ENCODE measurements around the gene ZDBF2.
A peak's percentile ranks its signal among the peaks of the same experiment; 100 is the strongest.
"Not testable (repeated sequence)": the region's sequence is repeated elsewhere in the genome, so short reads cannot be mapped to it uniquely, and the experiment has no call there.

Gene ZDBF2

GRCh38 chr2:206259376-206260187 is 14.9 kb upstream of the ZDBF2 start:
- DNase-seq: no peak

- DNase-seq: no peak
Observed at GRCh38 chr2:206260188-206261012, 14.1 kb upstream of the ZDBF2 start.

GRCh38 chr2:206263959-206264603 is 10.4 kb upstream of the ZDBF2 start:
- no peak for DNase-seq

DNA sequence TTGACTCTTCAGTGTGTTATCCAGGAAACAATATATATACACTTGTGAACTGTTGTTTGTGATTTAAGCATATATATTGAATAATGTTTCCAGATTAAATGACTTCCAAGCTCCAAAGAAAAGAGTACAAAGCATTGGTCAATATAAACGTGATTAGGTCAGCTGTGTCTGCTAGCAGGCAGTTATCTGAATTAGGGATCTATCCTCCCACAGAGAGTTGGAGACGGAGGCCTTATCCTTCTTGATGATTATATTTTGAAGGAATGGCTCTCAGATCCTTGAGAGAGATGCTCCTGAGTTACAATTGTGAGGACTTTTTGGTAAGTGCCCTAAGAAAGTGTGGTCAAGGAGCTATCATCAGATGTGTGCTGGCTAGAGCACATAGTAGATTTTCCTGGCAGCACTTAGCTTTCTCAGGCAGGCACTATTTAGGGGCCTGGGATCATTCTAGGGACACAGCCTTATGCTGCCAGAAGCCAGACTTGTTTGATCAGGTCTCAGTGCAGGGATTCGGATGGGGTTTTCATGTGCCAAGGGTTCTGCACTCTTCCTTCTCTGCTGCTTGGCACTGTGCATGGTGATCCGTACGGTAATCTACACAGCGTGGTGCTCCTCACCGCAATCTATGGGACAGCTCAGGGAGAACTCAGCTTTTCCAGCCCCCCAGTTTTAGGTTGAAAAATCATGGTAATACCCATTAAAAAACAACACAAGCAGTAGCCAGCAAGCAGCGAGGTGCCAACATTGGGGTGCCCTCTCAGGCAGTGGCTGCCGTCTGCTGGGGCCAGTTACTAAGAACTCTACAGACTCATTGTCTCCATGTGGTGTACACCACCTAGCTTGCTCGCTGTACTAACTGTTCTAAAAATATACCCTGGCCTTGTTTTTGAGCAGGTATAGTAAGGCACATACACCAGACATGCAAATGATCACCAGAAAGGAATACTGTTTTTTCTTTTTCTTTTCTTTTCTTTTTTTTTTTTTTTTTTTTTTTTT is 8.0 kb upstream of the ZDBF2 start:
- DNase-seq: no peak

GRCh38 chr2:206267567-206267966 is 6.9 kb upstream of the ZDBF2 start:
- DNase-seq: no peak

DNA sequence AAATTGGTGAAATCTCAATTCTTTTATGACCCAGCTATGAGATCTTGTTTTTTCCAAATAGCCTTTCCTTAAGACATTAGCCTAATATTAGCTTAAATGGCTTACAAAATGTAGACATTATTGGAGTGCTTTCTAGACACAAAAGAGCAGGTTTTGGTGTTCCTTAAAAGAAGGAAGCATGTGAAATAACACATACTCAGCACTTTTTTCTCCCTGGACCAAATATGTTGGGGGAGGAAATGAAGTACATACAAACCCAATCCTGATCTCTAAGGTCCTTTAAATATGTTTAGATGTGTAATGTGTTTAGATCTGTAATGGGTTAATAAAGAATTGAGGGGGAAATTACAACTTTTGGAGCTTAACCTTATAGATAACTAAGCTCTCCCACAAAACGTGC is 3.4 kb upstream of the ZDBF2 start:
- DNase-seq: no peak

DNA sequence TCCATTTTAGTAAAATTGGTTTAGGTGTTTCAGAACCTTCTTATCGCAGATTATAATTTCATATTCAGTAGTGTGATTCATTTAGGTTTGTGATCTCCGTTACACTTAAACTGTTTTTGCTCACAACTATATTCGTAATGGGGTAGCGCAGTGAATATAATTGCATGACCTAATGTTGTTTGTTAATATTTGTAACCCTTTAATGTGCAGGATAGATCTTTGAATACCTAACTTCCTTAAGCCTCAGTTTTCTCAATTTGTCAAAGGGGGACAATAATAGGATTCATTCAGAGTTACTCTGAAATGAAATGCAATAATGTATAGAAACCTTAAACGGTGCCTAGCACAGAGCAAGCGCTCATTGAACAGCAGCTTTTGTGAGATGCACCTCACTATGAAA is 558 bp upstream of the ZDBF2 start:
- DNase-seq: no peak

- DNase-seq: peak in 4 of 56 donors; percentile 13 to 39 (median 16)
Observed at GRCh38 chr2:206275312-206276055, 1.0 kb downstream of the ZDBF2 start.

DNA sequence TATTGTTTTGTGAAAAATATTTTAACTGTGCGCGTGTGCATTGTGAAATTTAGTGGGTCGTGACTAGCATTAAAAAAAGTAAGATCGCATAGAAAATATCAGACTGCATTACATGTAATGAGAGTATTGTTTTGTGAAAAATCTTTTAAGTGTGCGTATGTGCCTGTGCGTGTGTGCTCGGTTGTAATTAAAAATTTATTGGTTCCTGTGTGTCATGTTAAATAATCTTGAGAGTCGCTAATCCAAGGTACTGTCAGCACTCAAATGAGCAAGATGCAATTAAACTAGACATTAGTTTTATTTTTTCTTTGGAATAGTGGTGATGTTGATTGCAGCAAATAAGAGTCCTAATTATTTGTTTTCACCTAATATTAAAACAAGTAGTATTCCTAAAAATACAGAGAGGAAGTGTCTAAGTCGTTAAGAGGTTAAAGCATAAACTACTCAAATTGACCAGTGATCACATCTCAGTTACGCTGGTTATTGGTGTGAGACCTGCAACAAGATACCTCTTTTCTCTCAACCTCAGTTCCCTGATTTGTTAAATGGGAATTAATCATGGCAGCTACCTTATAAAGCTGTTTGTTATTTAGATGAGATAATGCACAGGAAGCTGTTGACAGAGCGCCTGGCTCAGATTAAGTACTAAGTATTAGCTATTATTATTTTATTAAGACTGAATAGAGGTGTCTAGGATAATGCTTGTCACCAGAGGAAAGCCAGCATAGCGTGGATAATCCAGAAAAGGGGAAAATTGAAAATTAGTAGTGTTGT is 1.9 kb downstream of the ZDBF2 start:
- DNase-seq: no peak

GRCh38 chr2:206277503-206277902 is 3.0 kb downstream of the ZDBF2 start:
- no peak for DNase-seq

DNA sequence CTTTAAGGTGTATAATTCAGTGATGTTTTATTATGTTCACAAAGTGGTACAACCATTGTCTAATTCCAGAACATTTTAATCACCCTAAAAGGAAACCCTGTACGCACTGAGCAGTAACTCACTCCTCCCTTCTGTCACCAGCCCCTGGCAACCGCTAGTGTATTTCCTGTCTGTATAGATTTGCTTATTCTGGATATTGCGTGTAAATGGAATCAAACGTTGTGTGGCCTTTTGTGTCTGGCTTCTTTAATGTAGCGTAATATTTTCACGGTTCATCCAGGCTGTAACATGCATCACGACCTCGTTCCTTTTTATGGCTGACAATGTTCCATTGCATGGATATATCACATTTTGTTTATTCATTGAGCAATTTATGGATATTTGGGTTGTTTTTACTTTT is 8.3 kb downstream of the ZDBF2 start:
- no peak for DNase-seq

GRCh38 chr2:206287197-206287596 is 12.7 kb downstream of the ZDBF2 start:
- DNase-seq: no peak

DNA sequence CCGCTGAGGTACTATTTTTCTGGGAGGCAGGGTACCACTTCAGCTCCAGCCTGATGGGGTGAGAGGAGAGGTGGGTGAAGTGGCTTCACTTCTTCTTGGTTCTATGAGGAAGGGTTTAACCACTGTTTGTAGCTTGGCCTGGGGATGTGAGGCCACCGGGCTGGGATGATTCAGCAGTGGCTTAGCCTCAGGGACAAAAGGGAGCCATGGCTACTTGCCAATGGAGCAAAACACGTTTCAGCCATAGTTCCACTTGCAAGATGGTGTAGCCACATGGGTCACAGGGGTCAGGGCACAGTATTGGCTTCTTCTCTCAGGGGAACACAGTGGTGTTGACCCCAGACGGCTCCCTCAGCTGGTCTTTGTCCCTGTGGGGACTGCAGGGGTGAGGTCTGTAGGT is 14.9 kb downstream of the ZDBF2 start:
- DNase-seq: no peak

GRCh38 chr2:206296128-206296527 is 21.7 kb downstream of the ZDBF2 start:
- no peak for DNase-seq

- DNase-seq: not testable (repeated sequence)
Observed at GRCh38 chr2:206299608-206300007, 25.1 kb downstream of the ZDBF2 start.

DNA sequence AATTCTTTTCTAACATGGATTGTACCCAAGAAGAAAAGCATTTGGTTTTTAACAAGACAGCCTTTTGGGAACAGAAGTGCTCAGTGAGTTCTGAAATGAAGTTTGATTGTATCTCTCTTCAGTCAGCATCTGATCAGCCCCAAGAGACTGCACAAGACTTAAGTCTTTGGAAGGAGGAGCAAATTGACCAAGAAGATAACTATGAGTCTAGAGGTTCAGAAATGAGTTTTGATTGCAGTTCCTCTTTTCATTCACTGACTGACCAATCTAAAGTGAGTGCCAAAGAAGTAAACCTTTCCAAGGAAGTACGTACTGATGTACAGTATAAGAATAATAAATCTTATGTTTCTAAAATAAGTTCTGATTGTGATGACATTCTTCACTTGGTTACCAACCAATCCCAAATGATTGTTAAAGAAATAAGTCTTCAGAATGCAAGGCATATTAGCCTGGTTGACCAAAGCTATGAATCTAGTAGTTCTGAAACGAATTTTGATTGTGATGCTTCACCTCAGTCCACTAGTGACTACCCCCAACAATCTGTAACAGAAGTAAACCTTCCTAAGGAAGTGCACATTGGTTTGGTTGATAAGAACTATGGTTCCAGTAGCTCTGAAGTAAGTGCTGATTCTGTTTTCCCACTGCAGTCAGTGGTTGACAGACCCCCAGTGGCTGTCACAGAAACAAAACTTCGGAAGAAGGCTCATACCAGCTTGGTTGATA is 31.2 kb downstream of the ZDBF2 start:
- no peak for DNase-seq

GRCh38 chr2:206311026-206311425 is 36.6 kb downstream of the ZDBF2 start:
- DNase-seq: no peak

DNA sequence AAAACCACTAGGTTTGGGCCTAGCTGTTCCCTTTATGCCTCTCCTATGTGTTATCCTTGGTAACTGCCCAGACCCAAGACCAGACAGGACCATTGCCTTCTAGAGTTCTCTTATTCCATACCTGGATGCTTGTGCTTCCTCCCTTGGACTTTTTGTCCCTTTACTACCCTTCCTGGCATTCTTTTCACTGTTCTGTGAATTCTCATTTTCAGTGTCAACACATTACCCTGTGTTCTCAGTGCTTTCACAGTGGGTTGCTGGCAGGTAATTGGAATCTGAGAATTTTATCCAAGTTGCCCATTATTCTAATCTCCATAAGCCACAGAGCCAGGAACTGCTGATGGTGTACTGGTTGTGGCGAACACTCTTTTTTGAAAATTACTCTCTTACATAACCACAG is 41.7 kb downstream of the ZDBF2 start:
- DNase-seq: no peak

DNA sequence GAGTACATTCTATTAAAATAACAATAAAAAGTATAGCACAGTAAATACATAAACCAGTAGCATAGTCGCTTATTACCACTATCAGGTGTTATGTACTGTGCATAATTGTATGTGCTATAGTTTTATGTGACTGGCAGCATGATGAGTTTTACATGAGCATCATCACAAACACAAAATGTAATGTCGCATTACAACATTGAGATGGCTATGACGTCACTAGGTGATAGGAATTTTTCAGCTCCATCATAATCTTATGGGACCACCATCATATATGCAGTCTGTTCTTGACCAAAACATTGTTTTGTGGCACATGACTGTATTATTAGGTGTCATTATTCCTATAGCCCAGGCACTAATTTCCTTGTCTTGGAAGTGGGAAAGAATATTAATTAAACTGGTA is 48.6 kb downstream of the ZDBF2 start:
- DNase-seq: no peak

Data from nucleus accumbens (tissue), 56 donors.